H1 (cell line): Measurements from ENCODE around the gene HAT1. TPM values are rescaled to one million over a fixed set of nuclear protein-coding genes. Genes with fewer than 3 reads are reported as not detected.

Experiments
- CTCF ChIA-PET: fragments of 300-600 bp; sonication (Branson Sonifier 250); formaldehyde crosslinking; loops from one replicate; lab custom pipeline; 2021; ENCODE audit not compliant: partially characterized antibody; lab: Charles Lee
- POLR2A ChIA-PET: fragments of 300-600 bp; sonication (Branson Sonifier 250); formaldehyde crosslinking; loops from one replicate; lab custom pipeline; 2021; ENCODE audit warnings: inconsistent platforms; ENCODE audit not compliant: partially characterized antibody; lab: Charles Lee
- DNase-seq, 2 experiments: peaks; one replicate each; pipeline versions ENCODE4 v3.0.0 to v3.0.0-alpha.2; 2010 to 2022; ENCODE audit warnings: low spot score in 2 of 2, low read depth in 1 of 2, mixed read lengths in 1 of 2
- FAIRE-seq: peaks from 2 replicates; lab custom pipeline; 2011; peaks lifted over from hg19 to GRCh38; lab: Jason Lieb, UNC
- H2AFZ ChIP-seq: 2 replicates; pipeline ENCODE4 v1.8.1; 2012; ENCODE audit warnings: low read length, inconsistent platforms
- H2AK5ac ChIP-seq: 2 replicates; pipeline ENCODE4 v1.6.1; 2013; ENCODE audit warnings: low read depth, low read length
- H2BK120ac ChIP-seq: replicated peaks from 2 replicates; pipeline ENCODE3; 2013; ENCODE audit warnings: low read depth, low read length, inconsistent platforms
- H2BK12ac ChIP-seq: 2 replicates; pipeline ENCODE4 v1.6.1; 2013; ENCODE audit warnings: low read depth, low read length
- H2BK15ac ChIP-seq: 2 replicates; pipeline ENCODE4 v1.6.1; 2013; ENCODE audit warnings: low read length
- H2BK20ac ChIP-seq: 2 replicates; pipeline ENCODE4 v1.6.1; 2013; ENCODE audit warnings: low read length
- H2BK5ac ChIP-seq: 2 replicates; pipeline ENCODE4 v1.6.1; 2013; ENCODE audit warnings: low read depth, low read length
- H3K14ac ChIP-seq: 2 replicates; pipeline ENCODE4 v1.6.1; 2013; ENCODE audit warnings: inconsistent platforms; ENCODE audit not compliant: insufficient read length
- H3K18ac ChIP-seq: 2 replicates; pipeline ENCODE4 v1.6.1; 2013; ENCODE audit warnings: low read length; ENCODE audit errors: extremely low read depth
- H3K23ac ChIP-seq: 2 replicates; pipeline ENCODE4 v1.6.1; 2013; ENCODE audit warnings: inconsistent platforms; ENCODE audit not compliant: insufficient read length
- H3K23me2 ChIP-seq: 2 replicates; pipeline ENCODE4 v1.6.1; 2013; ENCODE audit warnings: low read depth, low read length
- H3K27ac ChIP-seq: 2 replicates; pipeline ENCODE4 v1.6.1; 2011; ENCODE audit warnings: low read depth, low read length, inconsistent platforms
- H3K27me3 ChIP-seq, 4 experiments: replicated peaks in 1 of 4; 1 replicate in 1 of 4; 2 replicates in 3 of 4; pipeline versions ENCODE4 v1.6.1 to v1.8.1; 2011 to 2013; ENCODE audit warnings: low read length in 3 of 4, mild to moderate bottlenecking in 3 of 4, inconsistent platforms in 2 of 4, mixed read lengths in 2 of 4, moderate library complexity in 1 of 4; ENCODE audit not compliant: control insufficient read depth in 3 of 4, insufficient read depth in 3 of 4; ENCODE audit errors: extremely low read depth in 1 of 4
- H3K36me3 ChIP-seq, 4 experiments: 2 replicates each; pipeline versions ENCODE4 v1.6.1 to v1.8.1; 2011 to 2013; ENCODE audit warnings: mild to moderate bottlenecking in 4 of 4, low read length in 3 of 4, moderate library complexity in 2 of 4, control low read depth in 1 of 4, inconsistent platforms in 1 of 4; ENCODE audit not compliant: insufficient read depth in 4 of 4, control insufficient read depth in 2 of 4
- H3K4ac ChIP-seq: replicated peaks from 2 replicates; pipeline ENCODE3; 2013; ENCODE audit warnings: low read length, low read depth, mixed read lengths, inconsistent platforms; ENCODE audit not compliant: insufficient read length
- H3K4me1 ChIP-seq, 4 experiments: replicated peaks in 1 of 4; 1 replicate in 1 of 4; 2 replicates in 3 of 4; pipeline versions ENCODE4 v1.6.1 to v1.8.1; 2011 to 2013; ENCODE audit warnings: low read length in 3 of 4, inconsistent platforms in 2 of 4, mixed read lengths in 1 of 4; ENCODE audit not compliant: insufficient read depth in 4 of 4, control insufficient read depth in 3 of 4
- H3K4me2 ChIP-seq, 2 experiments: 2 replicates each; pipeline versions ENCODE4 v1.6.1 to v1.8.1; 2011 to 2013; ENCODE audit warnings: low read depth in 2 of 2, low read length in 2 of 2, control low read depth in 1 of 2, inconsistent platforms in 1 of 2, mild to moderate bottlenecking in 1 of 2; ENCODE audit not compliant: insufficient read depth in 1 of 2
- H3K4me3 ChIP-seq, 4 experiments: fragments of 200-600, 300-600 bp in 1 of 4; sonication (generic), shearing (Covaris generic), sonication (Bioruptor Twin) in 1 of 4; 2 replicates each; pipeline versions ENCODE4 v1.5.1 to v1.8.1; 2011 to 2016; ENCODE audit warnings: low read length in 4 of 4, low read depth in 3 of 4, control low read depth in 2 of 4, inconsistent platforms in 2 of 4, mild to moderate bottlenecking in 2 of 4, mixed read lengths in 1 of 4, moderate library complexity in 1 of 4; ENCODE audit not compliant: insufficient read depth in 2 of 4; ENCODE audit errors: extremely low read depth in 1 of 4
- H3K56ac ChIP-seq: replicated peaks from 2 replicates; pipeline ENCODE3; 2013; ENCODE audit warnings: low read depth, mild to moderate bottlenecking, mixed read lengths, low read length, inconsistent platforms; ENCODE audit not compliant: insufficient read length
- H3K79me1 ChIP-seq: 2 replicates; pipeline ENCODE4 v1.6.1; 2013; ENCODE audit warnings: low read depth, low read length, control low read depth
- H3K79me2 ChIP-seq, 2 experiments: 2 replicates each; pipeline versions ENCODE4 v1.6.1 to v1.8.1; 2012 to 2013; ENCODE audit warnings: low read length in 2 of 2, mild to moderate bottlenecking in 2 of 2, inconsistent platforms in 1 of 2; ENCODE audit not compliant: insufficient read depth in 2 of 2, control insufficient read depth in 1 of 2
- H3K9ac ChIP-seq, 4 experiments: replicated peaks in 1 of 4; 1 replicate in 1 of 4; 2 replicates in 3 of 4; pipeline versions ENCODE4 v1.6.1 to v1.8.1; 2011 to 2013; ENCODE audit warnings: low read depth in 3 of 4, low read length in 3 of 4, control low read depth in 2 of 4, mild to moderate bottlenecking in 2 of 4, moderate library complexity in 2 of 4, inconsistent platforms in 1 of 4; ENCODE audit errors: extremely low read depth in 1 of 4
- H3K9me3 ChIP-seq, 2 experiments: 2 replicates each; pipeline versions ENCODE4 v1.6.1 to v1.8.1; 2012 to 2013; ENCODE audit warnings: mild to moderate bottlenecking in 2 of 2, moderate library complexity in 2 of 2, control low read depth in 1 of 2, inconsistent platforms in 1 of 2, low read depth in 1 of 2, low read length in 1 of 2, mixed read lengths in 1 of 2; ENCODE audit not compliant: insufficient read depth in 2 of 2
- H4K20me1 ChIP-seq, 2 experiments: replicated peaks in 1 of 2; 2 replicates each; pipeline versions ENCODE3 to v1.8.1; 2011 to 2013; ENCODE audit warnings: inconsistent platforms in 2 of 2, low read length in 2 of 2, mild to moderate bottlenecking in 1 of 2; ENCODE audit not compliant: insufficient read depth in 2 of 2, control insufficient read depth in 1 of 2
- H4K5ac ChIP-seq: 2 replicates; pipeline ENCODE4 v1.6.1; 2013; ENCODE audit warnings: low read length, low read depth, mixed read lengths, inconsistent platforms; ENCODE audit not compliant: insufficient read length
- H4K8ac ChIP-seq: 2 replicates; pipeline ENCODE4 v1.8.0; 2013; ENCODE audit warnings: mild to moderate bottlenecking, moderate library complexity, low read length, inconsistent platforms; ENCODE audit not compliant: insufficient read depth; ENCODE audit errors: extremely low read depth
- H4K91ac ChIP-seq: replicated peaks from 2 replicates; pipeline ENCODE3; 2013; ENCODE audit warnings: low read length, mixed read lengths, inconsistent platforms; ENCODE audit not compliant: insufficient read length
- ATF3 ChIP-seq: IDR thresholded peaks from 2 replicates; pipeline ENCODE4 v1.6.1; 2011; ENCODE audit warnings: low read depth, mild to moderate bottlenecking, low read length; ENCODE audit not compliant: insufficient read depth
- EGR1 ChIP-seq: IDR thresholded peaks from 2 replicates; pipeline ENCODE4 v1.6.1; 2011; ENCODE audit warnings: low read depth, low read length, borderline replicate concordance
- EP300 ChIP-seq, 2 experiments: IDR thresholded peaks; 1 replicate in 1 of 2; 2 replicates in 1 of 2; pipeline ENCODE4 v1.6.1; 2011 to 2012; ENCODE audit warnings: low read depth in 2 of 2, low read length in 2 of 2, mild to moderate bottlenecking in 2 of 2, borderline replicate concordance in 1 of 2, inconsistent platforms in 1 of 2, moderate library complexity in 1 of 2
- POLR2A ChIP-seq, 2 experiments: IDR thresholded peaks; 1 replicate in 1 of 2; 2 replicates in 1 of 2; pipeline ENCODE4 v1.6.1; 2011; ENCODE audit warnings: low read depth in 2 of 2, low read length in 2 of 2, mild to moderate bottlenecking in 2 of 2; ENCODE audit errors: control extremely low read depth in 1 of 2
- POLR2AphosphoS5 ChIP-seq: IDR thresholded peaks from 2 replicates; pipeline ENCODE4 v1.6.1; 2011; ENCODE audit warnings: low read depth, low read length
- RAD21 ChIP-seq, 2 experiments: IDR thresholded peaks in 1 of 2; conservative IDR thresholded peaks in 1 of 2; 2 replicates each; pipeline ENCODE4 v1.6.1; 2011; ENCODE audit warnings: low read depth in 2 of 2, low read length in 2 of 2, improper control_type of control experiment in 1 of 2, inconsistent platforms in 1 of 2, mild to moderate bottlenecking in 1 of 2, moderate library complexity in 1 of 2
- RFX5 ChIP-seq: IDR thresholded peaks from 2 replicates; pipeline ENCODE4 v1.6.1; 2011; ENCODE audit warnings: low read depth, low read length, improper control_type of control experiment, borderline replicate concordance
- WGBS, 2 experiments: shearing (Covaris generic) in 1 of 2; methylation state at CpG; one replicate each; pipeline versions ENCODE4 v1.1.6 to v1.1.7; 2013 to 2015; ENCODE audit warnings: low lambda C conversion rate in 2 of 2, mixed read lengths in 2 of 2, inconsistent platforms in 1 of 2, low coverage in 1 of 2, missing lambda C conversion rate in 1 of 2; ENCODE audit not compliant: insufficient replicate concordance in 2 of 2, insufficient coverage in 1 of 2, insufficient read length in 1 of 2; ENCODE audit errors: extremely low coverage in 1 of 2, missing lambda C conversion rate in 1 of 2; 5-methylcytosine and 5-hydroxymethylcytosine counted together
- polyA plus RNA-seq, 7 experiments: library from polyadenylated mRNA; depleted of rRNA in 3 of 7; stranded (reverse) in 5 of 7; unstranded in 2 of 7; fragments of >200 nt in 5 of 7; fragments of 200-250 nt in 2 of 7; gene quantifications; 1 replicate in 5 of 7; 2 replicates in 1 of 7; 4 replicates in 1 of 7; pipeline versions ENCODE4 v1.2.1 to v1.2.3, GENCODE V29; 2011 to 2013; ENCODE audit warnings: missing spikeins in 2 of 7, mixed read lengths in 2 of 7
- total RNA-seq: library from RNA; stranded (reverse); fragmentation: NEBNext Ultra II Directional; extraction: Animal tissue kit (Norgen Biotek cat#: 25700); gene quantifications from 2 replicates; pipeline ENCODE4 v1.2.1, GENCODE V29; 2021

Gene HAT1
- total and polyA plus RNA-seq, 2 of the 8 experiments (the other 6 are each of a cell fraction or from before 2014, with no cell fraction given), result 44.6 to 74.2 TPM

DNA sequence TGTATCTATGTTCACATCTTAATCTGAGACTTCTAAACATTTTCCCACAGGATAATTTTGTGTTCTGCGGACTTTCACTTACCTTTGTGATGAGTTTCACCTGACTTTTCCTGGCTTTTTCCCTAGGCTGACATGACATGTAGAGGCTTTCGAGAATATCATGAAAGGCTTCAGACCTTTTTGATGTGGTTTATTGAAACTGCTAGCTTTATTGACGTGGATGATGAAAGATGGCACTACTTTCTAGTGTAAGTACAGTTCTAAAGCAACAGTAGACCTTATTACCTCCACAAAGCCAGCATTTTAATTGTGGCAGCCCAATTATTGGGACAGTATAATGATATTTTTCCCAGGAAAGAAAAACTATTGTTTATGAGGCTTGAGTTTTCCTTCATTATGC, 43.4 kb downstream of the HAT1 start:
- DNase-seq (no peak), FAIRE-seq (no peak)
- H3K4me3 ChIP-seq, result no peak overlapping the region
- H2BK20ac ChIP-seq, result no peak overlapping the region
- no peak overlapping the region for H2BK120ac ChIP-seq
- no peak overlapping the region; the same call in 1 of the 2 replicates for H4K8ac ChIP-seq
- H3K4ac ChIP-seq, result no peak overlapping the region
- 86% methylated on average over 3 of the region's 3 CpGs; no CpG with 5 or more reads in 1 of the 2 experiments for WGBS, 2 experiments
- POLR2A ChIA-PET, result no interaction called here
- no peak overlapping the region for H2AK5ac ChIP-seq
- H2BK15ac ChIP-seq, result no peak overlapping the region
- H2BK5ac ChIP-seq, result no peak overlapping the region
- H3K18ac ChIP-seq, result no peak overlapping the region
- H3K4me1 ChIP-seq, result no peaks in the 10 kb centered on the region
- no peak overlapping the region for H3K9ac ChIP-seq
- CTCF ChIA-PET, result no interaction called here
- H3K56ac ChIP-seq, result no peak overlapping the region
- no peaks in the 10 kb centered on the region for H3K27me3 ChIP-seq
- H3K9me3 ChIP-seq, result no peaks in the 10 kb centered on the region
- H4K91ac ChIP-seq, result no peak overlapping the region
- H2AFZ ChIP-seq, result no peak overlapping the region
- H3K23me2 ChIP-seq, result no peaks in the 10 kb centered on the region
- peaks cover 5 to 33% (median 7%) of the 10 kb centered on the region in 4 experiments; a peak in 7 of 8 replicates for H3K36me3 ChIP-seq
- no peak overlapping the region for H3K27ac ChIP-seq
- H4K5ac ChIP-seq, result no peak overlapping the region
- H3K79me2 ChIP-seq, result no peaks in the 10 kb centered on the region
- no peak overlapping the region for H3K4me2 ChIP-seq
- no peak overlapping the region for H3K23ac ChIP-seq
- no peak overlapping the region for H3K14ac ChIP-seq
- H4K20me1 ChIP-seq, result peaks cover 0 to 2% of the 10 kb centered on the region in 2 experiments
- H2BK12ac ChIP-seq, result no peak overlapping the region
- H3K79me1 ChIP-seq, result no peaks in the 10 kb centered on the region
- TF ChIP-seq ATF3 (no peak), RFX5 (no peak), POLR2A (IDR thresholded peaks at IDR 0.05; ENCODE audit: control extremely low read depth in 1 of 2, low read depth in 2 of 2, low read length in 2 of 2) (no peak), EGR1 (no peak), EP300 (IDR thresholded peaks at IDR 0.05; ENCODE audit: borderline replicate concordance in 1 of 2, low read depth in 2 of 2, low read length in 2 of 2) (no peak), RAD21 (IDR thresholded peaks at IDR 0.05 in 1 of 2, conservative IDR thresholded peaks at IDR 0.05 in 1 of 2; ENCODE audit: low read depth in 2 of 2, low read length in 2 of 2) (no peak), POLR2AphosphoS5 (no peak)
